ENCODE data around the gene SPHKAP. TPM values are rescaled to one million over a fixed set of nuclear protein-coding genes. Genes with fewer than 3 reads are reported as not detected.

SPHKAP gene
- polyA plus RNA-seq, 1 donor (not counting 4 experiments of a cell fraction or from before 2014, with no cell fraction given): not detected

DNA sequence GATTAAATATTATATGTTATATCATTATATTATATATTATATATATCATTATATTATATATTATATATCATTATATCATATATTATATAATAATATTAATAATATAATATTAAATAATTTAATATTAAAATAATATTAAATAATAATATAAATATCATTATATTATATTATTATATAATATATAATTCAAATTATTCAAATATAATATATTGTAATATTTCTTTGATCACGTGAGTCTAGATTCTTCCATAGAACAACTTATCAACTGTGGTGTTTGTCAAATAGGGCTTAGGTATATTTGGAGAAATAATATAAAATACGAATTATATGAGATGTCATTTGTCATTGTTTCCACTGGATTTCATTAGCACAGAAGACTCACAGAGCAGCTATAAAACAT, 77.3 kb downstream of the SPHKAP start:
- Histone ChIP-seq H3K27ac (ENCODE audit: control insufficient read depth, insufficient read depth, low read length) (no peak overlapping the region), H3K4me1 (ENCODE audit: control insufficient read depth, extremely low read depth, insufficient read depth, low read length) (no peaks in the 10 kb centered on the region), H3K36me3 (ENCODE audit: control insufficient read depth in 2 of 2, extremely low read depth in 1 of 2, insufficient read depth in 2 of 2, low read length in 2 of 2) (no peaks in the 10 kb centered on the region), H3K4me2 (ENCODE audit: control insufficient read depth, extremely low read depth, insufficient read depth, low read depth, low read length) (no peak overlapping the region), H3K79me2 (ENCODE audit: control insufficient read depth, insufficient read depth, low read length) (no peaks in the 10 kb centered on the region), H3K9me1 (ENCODE audit: control insufficient read depth, extremely low read depth, insufficient read depth, low read length) (no peaks in the 10 kb centered on the region), H2AFZ (ENCODE audit: control insufficient read depth, low read length) (no peak overlapping the region), H4K20me1 (ENCODE audit: control insufficient read depth, extremely low read depth, insufficient read depth, low read length) (no peaks in the 10 kb centered on the region), H3K27me3 (ENCODE audit: control insufficient read depth, extremely low read depth, insufficient read depth, low read length) (no peaks in the 10 kb centered on the region), H3K9me3 (ENCODE audit: control insufficient read depth, low read depth, low read length) (no peaks in the 10 kb centered on the region), H3K4me3 (ENCODE audit: control insufficient read depth in 2 of 3, extremely low read depth in 1 of 3, insufficient read depth in 2 of 3, low read depth in 1 of 3, low read length in 3 of 3) (no peak overlapping the region), H3K9ac (ENCODE audit: control insufficient read depth, extremely low read depth, insufficient read depth, low read length) (no peak overlapping the region)
- dilution Hi-C loops (cut with MboI; ENCODE audit: extremely low pct_ligation_motif_present, low sequenced_read_pairs): no loop called here
- DNase-seq (ENCODE audit: low read depth, low spot score) (no peak), FAIRE-seq (no peak)
- TF ChIP-seq EZH2 (IDR thresholded peaks at IDR 0.05; ENCODE audit: low read length) (no peak), CTCF (optimal IDR thresholded peaks at IDR 0.05 in 1 of 3, IDR thresholded peaks at IDR 0.05 in 1 of 3, conservative IDR thresholded peaks at IDR 0.05 in 1 of 3; ENCODE audit: extremely low read depth in 1 of 3, insufficient read depth in 2 of 3, low read length in 3 of 3) (no peak)

- no peak overlapping the region for H3K4me2 ChIP-seq (ENCODE audit: control insufficient read depth, extremely low read depth, insufficient read depth, low read depth, low read length)
- H3K9ac ChIP-seq (ENCODE audit: control insufficient read depth, extremely low read depth, insufficient read depth, low read length): no peak overlapping the region
- no peak overlapping the region for H3K27ac ChIP-seq (ENCODE audit: control insufficient read depth, insufficient read depth, low read length)
- no peaks in the 10 kb centered on the region for H3K9me1 ChIP-seq (ENCODE audit: control insufficient read depth, extremely low read depth, insufficient read depth, low read length)
- no peaks in the 10 kb centered on the region for H3K27me3 ChIP-seq (ENCODE audit: control insufficient read depth, extremely low read depth, insufficient read depth, low read length)
- TF ChIP-seq EZH2 (IDR thresholded peaks at IDR 0.05; ENCODE audit: low read length) (no peak), CTCF (optimal IDR thresholded peaks at IDR 0.05 in 1 of 3, IDR thresholded peaks at IDR 0.05 in 1 of 3, conservative IDR thresholded peaks at IDR 0.05 in 1 of 3; ENCODE audit: extremely low read depth in 1 of 3, insufficient read depth in 2 of 3, low read length in 3 of 3) (no peak)
- H3K36me3 ChIP-seq (ENCODE audit: control insufficient read depth in 2 of 2, extremely low read depth in 1 of 2, insufficient read depth in 2 of 2, low read length in 2 of 2): no peaks in the 10 kb centered on the region
- FAIRE-seq (no peak), DNase-seq (ENCODE audit: low read depth, low spot score) (no peak)
- H3K4me1 ChIP-seq (ENCODE audit: control insufficient read depth, extremely low read depth, insufficient read depth, low read length): no peaks in the 10 kb centered on the region
- H3K4me3 ChIP-seq (ENCODE audit: control insufficient read depth in 2 of 3, extremely low read depth in 1 of 3, insufficient read depth in 2 of 3, low read depth in 1 of 3, low read length in 3 of 3): no peak overlapping the region
- H3K9me3 ChIP-seq (ENCODE audit: control insufficient read depth, low read depth, low read length): no peaks in the 10 kb centered on the region
- H3K79me2 ChIP-seq (ENCODE audit: control insufficient read depth, insufficient read depth, low read length): no peaks in the 10 kb centered on the region
- no peaks in the 10 kb centered on the region for H4K20me1 ChIP-seq (ENCODE audit: control insufficient read depth, extremely low read depth, insufficient read depth, low read length)
- H2AFZ ChIP-seq (ENCODE audit: control insufficient read depth, low read length): no peak overlapping the region
- dilution Hi-C loops (cut with MboI; ENCODE audit: extremely low pct_ligation_motif_present, low sequenced_read_pairs): no loop called here
Measured at GRCh38 chr2:228103379-228103778, 78.1 kb downstream of the SPHKAP start.

Data from keratinocyte (primary cell).